Ovary (tissue), 3 donors: ENCODE measurements around the gene SSTR5.

Source experiments
- CTCF ChIP-seq, 3 donors: fragments of 450-650 bp in 2 of 3; fragments of 200-600 bp in 1 of 3; IDR thresholded peaks; one replicate each; pipeline versions ENCODE4 v1.5.1 to v1.8.0; 2016 to 2022; ENCODE audit warnings: antibody characterized with exemption in 3 of 3, mild to moderate bottlenecking in 1 of 3
- EP300 ChIP-seq: sonication (generic); formaldehyde crosslinking; IDR thresholded peaks from one replicate; pipeline ENCODE4 v1.6.1; 2017; ENCODE audit warnings: antibody characterized with exemption
- POLR2A ChIP-seq: fragments of 450-650 bp; IDR thresholded peaks from one replicate; pipeline ENCODE4 v1.6.1; 2017; ENCODE audit warnings: antibody characterized with exemption, mild to moderate bottlenecking, moderate library complexity
- donor health status: DM: no; HTN: no; CAD: no.

GRCh38 chr16:1093284-1094123, 21.0 kb downstream of the SSTR5 start:
- TF ChIP-seq CTCF (IDR thresholded peaks at IDR 0.05), result no peak
- TF ChIP-seq POLR2A, result no peak
- TF ChIP-seq EP300, result no peak
